Tongue (tissue), 2 donors: Measurements from ENCODE around the gene CARS2. TPM values are rescaled to one million over a fixed set of nuclear protein-coding genes. Genes with fewer than 3 reads are reported as not detected.

Experiments
- DNase-seq: peaks from one replicate; pipeline ENCODE4 v3.0.0-alpha.2; 2015
- total RNA-seq: library from RNA; depleted of rRNA; stranded (reverse); fragments of >200 nt; gene quantifications from one replicate; pipeline ENCODE4 v1.2.3, GENCODE V29; 2014

CARS2 gene
- total RNA-seq, 1 donor from 2014 or later = 77.1 TPM

- DNase-seq = no peak
Observed at GRCh38 chr13:110651726-110652230, 54.1 kb downstream of the CARS2 start.

- DNase-seq = no peak
Observed at GRCh38 chr13:110651271-110651670, 54.6 kb downstream of the CARS2 start.

GRCh38 chr13:110650436-110650835 lies 55.5 kb downstream of the CARS2 start:
- DNase-seq = no peak

- no peak for DNase-seq
Observed at GRCh38 chr13:110649551-110649950, 56.4 kb downstream of the CARS2 start.

GRCh38 chr13:110648848-110649421 lies 57.0 kb downstream of the CARS2 start:
- no peak for DNase-seq

GRCh38 chr13:110648146-110648819 lies 57.6 kb downstream of the CARS2 start:
- no peak for DNase-seq

GRCh38 chr13:110647365-110647737 lies 58.6 kb downstream of the CARS2 start:
- DNase-seq = no peak

- no peak for DNase-seq
Observed at GRCh38 chr13:110646442-110647364, 59.2 kb downstream of the CARS2 start.

- DNase-seq = no peak
Observed at GRCh38 chr13:110645750-110646149, 60.2 kb downstream of the CARS2 start.

- peak; percentile 93 for DNase-seq
Observed at GRCh38 chr13:110644892-110645521, 60.9 kb downstream of the CARS2 start.

- no peak for DNase-seq
Observed at GRCh38 chr13:110643768-110644421, 62.0 kb downstream of the CARS2 start.

GRCh38 chr13:110643324-110643723 lies 62.6 kb downstream of the CARS2 start:
- no peak for DNase-seq

- DNase-seq = peak; percentile 27
Observed at GRCh38 chr13:110642291-110642981, 63.5 kb downstream of the CARS2 start.

- peak; percentile 64 for DNase-seq
Observed at GRCh38 chr13:110641055-110642015, 64.6 kb downstream of the CARS2 start.

GRCh38 chr13:110640591-110641029 lies 65.3 kb downstream of the CARS2 start:
- peak; percentile 21 for DNase-seq

- DNase-seq = no peak
Observed at GRCh38 chr13:110639935-110640334, 66.0 kb downstream of the CARS2 start.

GRCh38 chr13:110638814-110639806 lies 66.8 kb downstream of the CARS2 start:
- no peak for DNase-seq

- DNase-seq = no peak
Observed at GRCh38 chr13:110638257-110638656, 67.7 kb downstream of the CARS2 start.

- DNase-seq = no peak
Observed at GRCh38 chr13:110637747-110638146, 68.2 kb downstream of the CARS2 start.
